K562 (cell line): ENCODE data around the gene MYRIP. TPM values are rescaled to one million over a fixed set of nuclear protein-coding genes. Genes with fewer than 3 reads are reported as not detected.

Experiments
- ATAC-seq: fragments of 200-7000 bp; cut with Tn5 transposase; 3 replicates; pipeline ENCODE4 v1.9.1; 2020; ENCODE audit warnings: moderate library complexity
- BruUV-seq: library from RNA; stranded (reverse); fragments of 400-500 nt; replicated peaks from 2 replicates; lab custom pipeline; 2021; lab: Mats Ljungman, UMichigan
- CTCF ChIA-PET: fragments of 300-600 bp; formaldehyde crosslinking; extraction: SDS; loops from one replicate; lab custom pipeline; 2021; ENCODE audit warnings: low intra/inter-chr PET ratio; lab: Yijun Ruan, JAX
- POLR2A ChIA-PET: fragments of 300-600, 350-650 bp; sonication (Branson Sonifier 250); formaldehyde crosslinking; extraction: SDS; loops from one replicate; lab custom pipeline; 2021; ENCODE audit warnings: antibody characterized with exemption, inconsistent platforms; lab: Yijun Ruan, JAX
- DNase-seq, 4 experiments: peaks; one replicate each; pipeline versions ENCODE4 v3.0.0 to v3.0.0-alpha.2; 2011 to 2018; ENCODE audit warnings: low spot score in 3 of 4, mixed read lengths in 3 of 4; ENCODE audit errors: extremely low read depth in 1 of 4
- FAIRE-seq: peaks from 2 replicates; lab custom pipeline; 2011; peaks lifted over from hg19 to GRCh38; lab: Jason Lieb, UNC
- H2AFZ ChIP-seq: 2 replicates; pipeline ENCODE4 v1.6.0; 2011; ENCODE audit warnings: low read depth, low read length, control low read depth, inconsistent platforms
- H3K27ac ChIP-seq: fragments of 200-600 bp; 3 replicates; pipeline ENCODE4 v1.8.0; 2011; ENCODE audit warnings: low read depth, mild to moderate bottlenecking, control low read depth, inconsistent platforms, low read length, moderate library complexity, mixed read lengths; ENCODE audit errors: extremely low read depth
- H3K27me3 ChIP-seq, 2 experiments: fragments of 300-600 bp in 1 of 2; 2 replicates in 1 of 2; 3 replicates in 1 of 2; pipeline versions ENCODE4 v1.6.0 to v1.8.0; 2011; ENCODE audit warnings: inconsistent platforms in 2 of 2, low read length in 2 of 2, mild to moderate bottlenecking in 1 of 2, mixed read lengths in 1 of 2, moderate library complexity in 1 of 2; ENCODE audit not compliant: control insufficient read depth in 2 of 2, insufficient read depth in 2 of 2
- H3K36me3 ChIP-seq: fragments of 300-600 bp; 3 replicates; pipeline ENCODE4 v1.8.0; 2011; ENCODE audit warnings: mild to moderate bottlenecking, low read length, inconsistent platforms; ENCODE audit not compliant: control insufficient read depth, insufficient read depth
- H3K4me1 ChIP-seq, 2 experiments: fragments of 200-600 bp in 1 of 2; replicated peaks in 1 of 2; 2 replicates in 1 of 2; 3 replicates in 1 of 2; pipeline versions ENCODE4 v1.5.1 to v1.8.0; 2011; ENCODE audit warnings: inconsistent platforms in 2 of 2, low read length in 2 of 2, mild to moderate bottlenecking in 1 of 2, mixed read lengths in 1 of 2, moderate library complexity in 1 of 2; ENCODE audit not compliant: control insufficient read depth in 2 of 2, insufficient read depth in 2 of 2
- H3K4me2 ChIP-seq: 2 replicates; pipeline ENCODE4 v1.6.1; 2011; ENCODE audit warnings: low read length, control low read depth, inconsistent platforms, mixed read lengths; ENCODE audit not compliant: insufficient read depth
- H3K4me3 ChIP-seq: fragments of 200-600 bp; sonication (generic), shearing (Covaris generic); 2 replicates; pipeline ENCODE4 v1.5.1; 2016; ENCODE audit warnings: control low read depth, inconsistent platforms
- H3K79me2 ChIP-seq: fragments of 200-600 bp; 3 replicates; pipeline ENCODE4 v1.8.0; 2011; ENCODE audit warnings: low read length, inconsistent platforms; ENCODE audit not compliant: control insufficient read depth, insufficient read depth
- H3K9ac ChIP-seq, 2 experiments: 2 replicates each; pipeline versions ENCODE4 v1.6.0 to v1.6.1; 2011; ENCODE audit warnings: low read depth in 2 of 2, low read length in 2 of 2, control low read depth in 1 of 2, inconsistent platforms in 1 of 2, mild to moderate bottlenecking in 1 of 2, mixed read lengths in 1 of 2; ENCODE audit not compliant: insufficient read depth in 1 of 2
- H3K9me1 ChIP-seq: one replicate; pipeline ENCODE4 v1.6.0; 2011; ENCODE audit warnings: inconsistent platforms, mild to moderate bottlenecking, low read length, moderate library complexity; ENCODE audit not compliant: control insufficient read depth, insufficient read depth
- H3K9me3 ChIP-seq: replicated peaks from 2 replicates; pipeline ENCODE4 v1.5.1; 2011; ENCODE audit warnings: low read depth, low read length, inconsistent platforms; ENCODE audit not compliant: control insufficient read depth, insufficient read depth
- H4K20me1 ChIP-seq: replicated peaks from 2 replicates; pipeline ENCODE4 v1.6.1; 2011; ENCODE audit warnings: low read length, inconsistent platforms, mixed read lengths; ENCODE audit not compliant: control insufficient read depth, insufficient read depth
- SMAD4 ChIP-seq: fragments of 250-450 bp; sonication (Bioruptor Pico); conservative IDR thresholded peaks from 2 replicates; pipeline ENCODE4 v1.8.0; 2021; ENCODE audit warnings: inconsistent platforms, mild to moderate bottlenecking, moderate library complexity
- TBL1XR1 ChIP-seq, 2 experiments: IDR thresholded peaks; 2 replicates each; pipeline ENCODE4 v1.6.1; 2012; ENCODE audit warnings: improper control_type of control experiment in 2 of 2, low read length in 2 of 2, mild to moderate bottlenecking in 1 of 2
- ZNF217 ChIP-seq: sonication (generic); formaldehyde crosslinking; IDR thresholded peaks from 2 replicates; pipeline ENCODE4 v1.8.0; 2022; ENCODE audit warnings: mild to moderate bottlenecking, missing genetic modification reagents
- ZNF232 ChIP-seq: sonication (generic); formaldehyde crosslinking; IDR thresholded peaks from 2 replicates; pipeline ENCODE4 v1.8.0; 2022; ENCODE audit warnings: mild to moderate bottlenecking, missing genetic modification reagents
- ZNF764 ChIP-seq: fragments of 250-450 bp; sonication (Bioruptor Pico); IDR thresholded peaks from 2 replicates; pipeline ENCODE4 v1.4.0; 2020; ENCODE audit warnings: low read depth, mild to moderate bottlenecking, moderate library complexity
- ZZZ3 ChIP-seq: fragments of 450-650 bp; IDR thresholded peaks from 2 replicates; pipeline ENCODE4 v1.6.1; 2016; ENCODE audit warnings: antibody characterized with exemption, mild to moderate bottlenecking, moderate library complexity
- WGBS: fragments of 100-300 bp; shearing (Covaris generic); methylation state at CpG from one replicate; pipeline ENCODE4 v1.1.6; 2016; ENCODE audit warnings: low coverage, mixed read lengths; ENCODE audit not compliant: insufficient coverage; ENCODE audit errors: missing lambda C conversion rate; 5-methylcytosine and 5-hydroxymethylcytosine counted together
- in situ Hi-C: fragments of 300-500 bp; cut with MboI; formaldehyde crosslinking; loops from 4 replicates; pipeline ENCODE4 v1.15.0; 2018; ENCODE audit warnings: inconsistent platforms, mixed read lengths
- intact Hi-C: fragments of 100-400 bp; cut with micrococcal nuclease; formaldehyde crosslinking; loops from 2 replicates; pipeline ENCODE4 v1.14.2; 2022
- polyA plus RNA-seq, 8 experiments: library from polyadenylated mRNA; depleted of rRNA in 4 of 8; stranded (reverse) in 5 of 8; unstranded in 3 of 8; fragments of >200 nt; fragmentation: Nextera tagmentation in 2 of 8; fragmentation: Illumina TruSeq in 1 of 8; extraction: Ambion mirVana in 2 of 8; extraction: Trizol in 1 of 8; gene quantifications; 2 replicates each; pipeline versions ENCODE4 v1.2.1 to v1.2.3, GENCODE V29; 2011 to 2014; ENCODE audit warnings: inconsistent platforms in 1 of 8, missing spikeins in 1 of 8
- total RNA-seq, 7 experiments: library from RNA; depleted of rRNA in 6 of 7; stranded (reverse); fragments of >200 nt in 6 of 7; fragmentation: Illumina TruSeq in 2 of 7; extraction: Trizol in 2 of 7; gene quantifications; 2 replicates each; pipeline versions ENCODE4 v1.2.1 to v1.2.3, GENCODE V29; 2011 to 2021; ENCODE audit warnings: low replicate concordance in 1 of 7
- TF ChIP-seq, protein P1 (sequence below): fragments of 450-650 bp; IDR thresholded peaks from 2 replicates; pipeline ENCODE4 v1.6.1; 2017; ENCODE audit warnings: antibody characterized with exemption, mild to moderate bottlenecking
- TF ChIP-seq, protein P2 (sequence below): fragments of 250-450 bp; sonication (Bioruptor Pico); IDR thresholded peaks from 2 replicates; pipeline ENCODE4 v1.5.0; 2021; ENCODE audit warnings: mild to moderate bottlenecking, moderate library complexity

The MYRIP gene
- total and polyA plus RNA-seq, 9 of the 15 experiments (the other 6 are each of a cell fraction or from before 2014, with no cell fraction given), result 0.03 to 0.12 TPM; not detected in 7

DNA sequence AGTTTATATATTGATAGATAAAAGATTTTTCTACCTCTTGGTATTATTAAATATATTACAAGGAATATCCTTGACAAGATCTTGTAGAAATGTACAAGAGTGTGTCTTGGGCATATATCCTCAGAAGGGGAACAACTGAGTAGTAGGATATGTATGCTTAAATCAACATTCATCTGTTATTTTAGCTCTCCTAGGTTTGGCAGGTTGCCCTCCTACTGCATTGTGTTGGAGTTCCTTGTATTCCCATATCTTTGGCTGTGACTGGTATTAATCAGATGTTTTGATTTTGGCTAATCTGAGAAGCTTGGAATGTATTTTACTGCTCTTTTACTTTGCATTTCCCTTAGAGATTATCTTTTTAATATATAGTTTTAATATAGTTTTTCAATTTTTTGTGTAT, 4.6 kb downstream of the MYRIP start:
- Histone ChIP-seq H3K27me3 (peaks cover 2 to 23% of the 10 kb centered on the region in 2 experiments; a peak in 3 of 5 replicates), H3K4me2 (no peak overlapping the region), H3K9me1 (no peaks in the 10 kb centered on the region), H3K4me3 (no peak overlapping the region), H3K4me1 (peaks cover 0 to 14% of the 10 kb centered on the region in 2 experiments; a peak in 2 of 5 replicates), H3K79me2 (no peaks in the 10 kb centered on the region), H3K27ac (no peak overlapping the region), H3K9me3 (no peaks in the 10 kb centered on the region), H3K9ac (no peak overlapping the region), H3K36me3 (no peaks in the 10 kb centered on the region), H4K20me1 (no peaks in the 10 kb centered on the region), H2AFZ (no peak overlapping the region)
- TF ChIP-seq ZNF764 (CRISPR knock-in tag), result no peak
- TF ChIP-seq ZNF217 (CRISPR knock-in tag), result no peak
- ChIA-PET CTCF (no interaction called here), POLR2A (no interaction called here)
- BruUV-seq, result no TSS peak
- in situ Hi-C loops, result no loop called here
- DNase-seq (no peak), FAIRE-seq (no peak), ATAC-seq (no peak)
- intact Hi-C loops, result loop anchor here (10.0 kb wide), 3 partner anchors 181 to 501 kb away; no protein-coding TSS in a partner anchor

DNA sequence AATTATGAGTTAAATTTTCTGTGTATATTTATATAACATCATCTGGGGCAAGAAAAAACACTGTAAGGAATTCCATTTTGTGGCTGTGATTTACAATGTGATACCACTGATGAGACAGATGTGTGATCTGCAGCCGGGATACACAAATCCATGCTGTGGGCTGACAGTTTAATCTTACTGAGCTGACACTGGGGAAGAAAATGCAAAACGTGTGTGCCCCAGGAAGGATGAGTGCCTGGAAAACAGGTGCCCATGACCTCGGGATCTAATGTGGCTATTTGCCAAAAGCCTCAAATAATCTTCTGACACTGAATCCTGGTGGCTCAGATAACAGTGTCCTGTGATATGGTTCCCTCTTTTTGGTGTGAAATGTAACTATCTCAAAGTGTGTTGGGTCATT, 10.5 kb downstream of the MYRIP start:
- FAIRE-seq (no peak), DNase-seq (no peak), ATAC-seq (no peak)
- H3K79me2 ChIP-seq, result no peaks in the 10 kb centered on the region
- POLR2A ChIA-PET, result interaction anchor here (0.9 kb wide), 1 partner anchor 21 kb away, joined by 3 read pairs; no protein-coding TSS in a partner anchor
- H3K4me2 ChIP-seq, result no peak overlapping the region
- H3K9ac ChIP-seq, result no peak overlapping the region
- CTCF ChIA-PET, result no interaction called here
- no peaks in the 10 kb centered on the region for H3K27me3 ChIP-seq
- no peaks in the 10 kb centered on the region for H3K36me3 ChIP-seq
- no peaks in the 10 kb centered on the region for H3K4me1 ChIP-seq
- no peak overlapping the region for H3K4me3 ChIP-seq
- no peak overlapping the region for H3K27ac ChIP-seq
- BruUV-seq, result no TSS peak
- 3% methylated on average over 3 of the region's 3 CpGs for WGBS
- no peaks in the 10 kb centered on the region for H4K20me1 ChIP-seq
- H2AFZ ChIP-seq, result no peak overlapping the region
- intact Hi-C loops, result loop anchor here (10.0 kb wide), 3 partner anchors 175 to 495 kb away; no protein-coding TSS in a partner anchor
- in situ Hi-C loops, result no loop called here
- no peaks in the 10 kb centered on the region for H3K9me1 ChIP-seq
- H3K9me3 ChIP-seq, result no peaks in the 10 kb centered on the region
- TF ChIP-seq, protein P1, sequence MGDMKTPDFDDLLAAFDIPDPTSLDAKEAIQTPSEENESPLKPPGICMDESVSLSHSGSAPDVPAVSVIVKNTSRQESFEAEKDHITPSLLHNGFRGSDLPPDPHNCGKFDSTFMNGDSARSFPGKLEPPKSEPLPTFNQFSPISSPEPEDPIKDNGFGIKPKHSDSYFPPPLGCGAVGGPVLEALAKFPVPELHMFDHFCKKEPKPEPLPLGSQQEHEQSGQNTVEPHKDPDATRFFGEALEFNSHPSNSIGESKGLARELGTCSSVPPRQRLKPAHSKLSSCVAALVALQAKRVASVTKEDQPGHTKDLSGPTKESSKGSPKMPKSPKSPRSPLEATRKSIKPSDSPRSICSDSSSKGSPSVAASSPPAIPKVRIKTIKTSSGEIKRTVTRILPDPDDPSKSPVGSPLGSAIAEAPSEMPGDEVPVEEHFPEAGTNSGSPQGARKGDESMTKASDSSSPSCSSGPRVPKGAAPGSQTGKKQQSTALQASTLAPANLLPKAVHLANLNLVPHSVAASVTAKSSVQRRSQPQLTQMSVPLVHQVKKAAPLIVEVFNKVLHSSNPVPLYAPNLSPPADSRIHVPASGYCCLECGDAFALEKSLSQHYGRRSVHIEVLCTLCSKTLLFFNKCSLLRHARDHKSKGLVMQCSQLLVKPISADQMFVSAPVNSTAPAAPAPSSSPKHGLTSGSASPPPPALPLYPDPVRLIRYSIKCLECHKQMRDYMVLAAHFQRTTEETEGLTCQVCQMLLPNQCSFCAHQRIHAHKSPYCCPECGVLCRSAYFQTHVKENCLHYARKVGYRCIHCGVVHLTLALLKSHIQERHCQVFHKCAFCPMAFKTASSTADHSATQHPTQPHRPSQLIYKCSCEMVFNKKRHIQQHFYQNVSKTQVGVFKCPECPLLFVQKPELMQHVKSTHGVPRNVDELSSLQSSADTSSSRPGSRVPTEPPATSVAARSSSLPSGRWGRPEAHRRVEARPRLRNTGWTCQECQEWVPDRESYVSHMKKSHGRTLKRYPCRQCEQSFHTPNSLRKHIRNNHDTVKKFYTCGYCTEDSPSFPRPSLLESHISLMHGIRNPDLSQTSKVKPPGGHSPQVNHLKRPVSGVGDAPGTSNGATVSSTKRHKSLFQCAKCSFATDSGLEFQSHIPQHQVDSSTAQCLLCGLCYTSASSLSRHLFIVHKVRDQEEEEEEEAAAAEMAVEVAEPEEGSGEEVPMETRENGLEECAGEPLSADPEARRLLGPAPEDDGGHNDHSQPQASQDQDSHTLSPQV, result no peak
- TF ChIP-seq ZNF232 (CRISPR knock-in tag) (no peak), ZZZ3 (no peak), SMAD4 (CRISPR knock-in tag) (no peak), TBL1XR1 (IDR thresholded peaks at IDR 0.05; ENCODE audit: low read length in 2 of 2) (no peak)
- TF ChIP-seq, protein P2, sequence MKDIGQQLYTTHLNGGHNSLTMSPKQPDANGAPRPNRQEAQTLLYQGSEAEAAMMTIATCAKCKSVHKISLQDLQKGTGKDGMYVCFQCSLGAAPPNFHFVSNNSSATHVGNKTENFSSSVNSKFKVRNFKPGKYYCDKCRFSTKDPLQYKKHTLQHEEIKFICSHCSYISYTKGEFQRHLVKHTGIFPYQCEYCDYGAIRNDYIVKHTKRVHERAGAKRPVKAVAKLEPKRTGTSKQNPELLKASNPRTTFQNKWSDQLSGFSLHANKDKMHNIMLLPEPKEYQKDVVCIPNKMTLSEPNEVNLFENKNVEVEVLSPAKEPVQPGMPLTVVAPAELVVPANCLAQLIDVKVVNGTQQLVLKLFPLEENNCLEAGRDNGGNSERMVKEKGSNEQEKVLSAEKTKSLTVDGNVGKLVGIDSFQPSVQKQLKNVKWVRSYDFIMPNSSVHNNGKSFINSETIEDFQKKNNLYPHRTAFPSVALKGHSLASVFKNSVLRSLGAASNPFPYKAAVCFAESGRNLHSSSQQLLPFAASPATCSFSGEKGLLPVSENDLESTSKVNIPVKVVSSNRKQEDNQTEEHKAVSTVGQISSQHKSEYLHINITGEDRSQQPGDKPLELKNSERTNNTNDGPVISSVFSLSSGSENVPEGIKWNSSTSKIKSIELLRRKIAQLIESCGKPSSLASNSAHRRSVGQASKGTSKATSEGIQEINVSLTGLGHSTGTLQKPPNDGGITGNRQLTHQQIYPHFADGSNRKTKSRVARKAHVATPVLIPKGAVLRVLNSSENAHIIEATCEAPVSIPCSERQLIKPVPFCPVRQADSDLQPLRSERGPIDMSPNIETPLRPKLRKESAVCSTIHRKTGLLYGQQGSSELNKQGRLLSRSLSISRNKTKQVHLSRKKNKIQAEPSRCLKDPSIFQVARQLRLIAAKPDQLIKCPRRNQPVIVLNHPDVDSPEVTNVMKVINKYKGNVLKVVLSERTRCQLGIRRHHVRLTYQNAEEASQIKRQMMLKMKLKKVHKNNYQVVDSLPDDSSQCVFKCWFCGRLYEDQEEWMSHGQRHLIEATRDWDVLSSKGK (CRISPR knock-in tag), result no peak
